Left forelimb (tissue), 1 donor: ENCODE results near the gene ZNF333.

ENCODE experiments used
- DNase-seq: peaks from one replicate; pipeline ENCODE4 v3.0.0-alpha.2; 2018; ENCODE audit warnings: low spot score

The ZNF333 gene

DNA sequence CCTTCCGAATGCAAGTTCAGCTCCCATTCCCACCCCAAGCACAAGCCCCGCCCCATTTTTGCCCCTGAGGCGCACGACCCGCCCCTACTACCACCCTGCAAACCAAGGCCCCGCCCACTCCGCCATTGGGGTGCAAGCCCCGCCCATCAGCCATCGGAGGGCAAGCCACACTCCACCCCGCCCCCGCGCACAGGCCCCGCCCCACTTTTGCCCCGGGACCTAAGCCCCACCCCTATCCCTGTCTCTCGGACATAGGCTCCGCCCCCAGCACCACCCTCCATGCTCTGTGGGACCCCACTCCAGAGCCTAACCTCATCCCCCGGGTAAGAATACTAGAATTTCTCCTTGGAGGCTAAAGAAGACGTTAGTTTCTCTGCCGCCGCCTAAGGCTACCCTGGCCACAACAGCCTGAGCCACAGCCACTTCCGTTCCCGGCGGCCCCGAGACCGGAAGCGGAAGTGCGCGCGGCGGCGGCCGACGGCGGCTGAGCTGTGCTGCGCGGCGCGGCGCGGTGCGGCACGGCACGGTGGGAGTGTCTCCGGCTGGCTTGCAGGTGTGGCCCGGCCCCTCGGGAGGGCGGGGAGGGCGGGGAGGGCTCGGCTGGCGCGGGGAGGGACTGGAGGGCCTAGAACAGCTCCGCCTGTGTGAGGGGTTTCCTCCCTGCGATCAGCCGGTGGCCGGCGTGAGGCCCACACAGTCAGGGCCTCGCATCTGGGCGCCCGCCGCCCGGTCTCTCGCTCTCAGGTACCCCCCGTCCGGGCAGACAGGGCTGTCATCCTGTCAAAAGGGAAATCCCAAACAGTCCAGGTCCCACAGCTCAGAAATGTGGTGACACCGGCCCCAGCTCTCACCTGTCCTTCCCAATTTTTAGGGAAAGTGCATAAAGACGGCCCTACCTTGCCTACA lies at the start of gene ZNF333:
ZNF333 (plus strand) TSS at position 451 of the 906 bp plus-strand sequence. CDS start 3,444 bp downstream, outside the sequence.
- DNase-seq, result peak; percentile 95

DNA sequence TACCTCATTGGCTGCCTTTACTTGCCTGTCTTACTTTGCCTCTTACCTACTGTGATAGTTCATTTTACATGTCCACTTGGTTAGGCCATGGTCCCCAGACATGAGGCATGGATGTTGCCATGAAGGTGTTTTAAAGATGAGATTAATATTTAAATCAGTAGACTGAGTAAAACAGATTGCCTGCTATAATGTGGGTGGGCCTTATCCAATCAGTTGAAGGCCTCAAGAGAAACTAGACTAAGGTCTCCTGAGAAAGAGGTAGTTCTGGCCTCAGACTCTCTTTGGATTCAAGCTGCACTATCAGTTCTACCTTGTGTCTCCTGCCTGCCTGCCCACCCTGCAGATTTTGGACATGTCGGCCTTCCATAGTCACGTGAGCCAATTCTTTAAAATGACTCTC lies 41.3 kb upstream of the ZNF333 start:
- DNase-seq, result no peak

DNA sequence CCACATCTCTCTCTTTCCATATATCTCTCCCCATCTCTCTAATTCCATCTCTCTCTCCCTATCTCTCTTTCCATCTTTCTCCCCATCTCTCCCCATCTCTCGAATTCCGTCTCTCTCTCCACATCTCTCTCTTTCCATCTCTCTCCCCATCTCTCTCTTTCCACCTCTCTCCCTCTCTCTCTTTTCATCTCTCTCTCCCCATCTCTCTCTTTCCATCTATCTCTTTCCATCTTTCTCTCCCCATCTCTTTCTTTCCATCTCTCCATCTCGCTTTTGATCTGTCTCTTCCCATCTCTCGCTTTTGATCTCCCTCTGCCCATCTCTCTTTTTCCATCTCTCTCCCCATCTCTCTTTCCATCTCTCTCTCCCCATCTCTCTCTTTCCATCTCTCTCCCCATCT lies 40.8 kb upstream of the ZNF333 start:
- DNase-seq, result no peak

DNA sequence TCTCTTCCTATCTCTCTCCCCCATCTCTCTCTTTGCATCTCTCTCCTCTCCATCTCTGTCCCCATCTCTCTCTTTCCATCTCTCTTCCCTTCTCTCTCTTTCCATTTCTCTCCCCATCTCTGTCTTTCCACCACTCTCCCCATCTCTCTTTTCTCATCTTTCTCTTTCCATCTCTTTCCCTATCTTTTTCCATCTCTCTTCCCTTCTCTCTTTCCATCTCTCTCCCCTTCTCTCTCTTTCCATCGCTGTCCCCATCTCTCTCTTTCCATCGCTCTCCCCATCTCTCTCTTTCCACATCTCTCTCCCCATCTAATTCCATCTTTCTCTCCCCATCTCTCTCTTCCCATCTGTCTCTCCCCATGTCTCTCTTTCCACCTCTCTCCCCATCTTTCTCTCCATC lies 39.7 kb upstream of the ZNF333 start:
- no peak for DNase-seq

DNA sequence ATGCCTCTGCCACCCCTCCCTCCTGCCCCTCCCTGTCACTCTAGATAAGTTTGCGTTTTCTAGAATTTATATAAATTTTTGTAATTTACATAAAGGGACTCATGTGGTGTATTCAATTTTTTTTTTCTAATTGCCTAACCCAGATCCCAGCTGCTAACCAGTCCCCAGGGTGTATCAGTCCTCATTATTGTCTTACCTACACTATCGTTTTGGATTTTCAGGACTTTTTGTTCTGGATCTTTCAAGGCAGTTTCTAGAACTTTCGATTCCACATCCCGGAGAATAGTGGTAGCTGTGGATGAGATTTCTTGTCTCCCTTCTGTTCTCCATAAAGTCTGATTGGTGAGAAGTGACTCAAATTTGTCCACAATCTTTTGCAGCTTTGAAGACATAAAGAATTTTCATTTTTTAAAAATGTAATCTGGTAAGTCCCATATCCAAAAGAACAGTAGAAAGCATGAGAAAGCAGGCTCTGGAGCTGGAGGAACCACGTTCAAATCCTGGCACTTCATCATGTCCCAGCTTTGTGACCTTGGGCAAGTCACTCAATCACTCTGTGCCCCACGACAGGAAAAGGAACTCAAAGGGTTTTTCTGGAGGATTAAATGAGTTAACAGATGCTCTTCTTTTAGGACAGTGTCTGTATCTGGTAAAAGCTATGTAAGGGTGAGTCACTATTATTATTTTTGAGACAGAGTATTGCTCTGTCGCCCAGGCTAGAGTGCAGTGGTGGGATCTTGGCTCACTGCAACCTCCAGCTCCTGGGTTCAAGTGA lies 34.9 kb upstream of the ZNF333 start:
- DNase-seq, result no peak

DNA sequence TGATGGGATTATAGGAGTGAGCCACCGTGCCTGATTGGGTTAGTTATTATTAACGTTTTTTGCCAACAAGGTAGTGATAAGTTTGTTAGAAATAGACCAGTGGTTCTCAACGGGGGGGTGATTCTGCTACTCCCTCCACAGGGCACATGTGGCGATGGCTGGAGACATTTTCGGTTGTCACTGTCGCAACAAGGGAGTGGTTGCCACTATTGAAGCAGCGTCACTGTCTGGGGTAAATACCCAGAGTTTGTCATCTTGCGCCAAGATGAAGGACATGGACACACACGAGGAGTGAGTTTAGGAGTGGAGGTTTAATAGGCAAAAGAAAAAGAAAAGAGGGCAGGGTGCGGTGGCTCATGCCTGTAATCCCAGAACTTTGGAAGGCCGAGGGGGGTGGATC lies 34.1 kb upstream of the ZNF333 start:
- no peak for DNase-seq

DNA sequence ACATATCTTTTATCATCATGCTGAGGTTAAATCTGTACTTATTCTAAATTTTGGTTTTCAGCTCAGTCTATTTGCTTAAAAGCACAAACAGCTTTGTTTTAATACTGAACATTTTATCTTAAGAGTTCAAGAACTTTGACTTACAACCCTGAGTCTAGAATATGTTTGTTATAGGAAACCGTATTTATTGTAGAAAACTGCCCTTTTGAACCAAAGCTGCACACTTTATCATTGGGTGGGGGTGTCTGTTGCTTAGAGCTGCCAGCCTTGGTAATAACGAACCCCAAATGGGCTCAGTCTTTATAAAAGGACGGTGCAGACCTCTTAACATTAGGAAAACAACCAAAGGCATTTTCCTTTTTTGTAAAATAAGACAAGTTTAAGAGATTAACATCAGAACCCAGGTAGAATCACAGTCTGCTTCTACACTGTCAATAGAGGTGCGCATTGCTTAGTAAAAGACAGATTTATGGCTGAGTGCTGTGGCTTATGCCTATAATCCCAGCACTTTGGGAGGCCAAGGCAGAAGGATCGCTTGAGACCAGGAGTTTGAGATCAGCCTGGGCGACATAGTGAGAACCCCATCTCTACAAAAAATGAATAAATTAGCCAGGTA lies 29.9 kb upstream of the ZNF333 start:
- no peak for DNase-seq

DNA sequence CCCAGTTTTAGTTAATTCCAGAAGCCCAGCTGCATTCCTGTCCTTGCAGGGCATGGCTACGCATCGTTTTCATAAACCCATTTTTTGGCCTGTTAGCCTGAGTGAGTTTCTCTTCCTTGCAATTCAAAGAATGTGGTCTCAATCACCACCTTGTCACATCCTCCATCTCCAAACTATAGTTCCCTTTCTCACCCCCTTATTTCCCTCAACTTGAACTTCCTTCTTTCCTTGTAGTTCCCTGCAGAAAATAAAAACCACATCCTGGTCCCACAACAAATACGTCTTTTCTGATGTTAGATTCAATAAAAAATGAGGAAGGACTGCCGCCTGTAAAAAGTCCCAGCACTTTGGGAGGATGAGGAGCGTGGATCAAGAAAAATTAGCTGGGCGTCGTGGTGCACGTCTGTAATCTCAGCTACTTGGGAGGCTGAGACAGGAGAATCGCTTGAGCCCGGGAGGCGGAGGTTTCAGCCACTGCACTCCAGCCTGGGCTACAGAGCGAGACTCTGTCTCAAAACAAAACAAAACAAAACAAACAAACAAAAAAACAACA lies 28.4 kb upstream of the ZNF333 start:
- DNase-seq, result no peak

DNA sequence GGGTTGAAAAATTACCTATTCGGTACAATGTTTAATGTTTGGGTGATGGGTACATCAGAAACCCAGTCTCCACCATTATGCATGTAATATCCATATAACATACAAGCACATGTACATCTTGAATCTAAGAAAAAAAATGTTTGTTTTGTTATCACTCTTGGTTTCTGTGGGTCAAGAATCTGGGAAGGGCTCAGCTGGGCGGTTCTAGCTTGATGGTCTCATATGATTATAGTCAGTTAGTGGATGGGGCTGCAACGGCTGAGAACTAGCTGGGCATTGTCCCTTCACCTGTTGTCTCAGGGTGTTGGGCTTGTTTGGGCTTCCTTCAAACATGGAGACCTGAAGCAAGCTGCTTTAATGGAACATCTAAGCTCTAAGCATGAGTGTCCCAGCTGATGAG lies 19.9 kb upstream of the ZNF333 start:
- DNase-seq, result no peak

DNA sequence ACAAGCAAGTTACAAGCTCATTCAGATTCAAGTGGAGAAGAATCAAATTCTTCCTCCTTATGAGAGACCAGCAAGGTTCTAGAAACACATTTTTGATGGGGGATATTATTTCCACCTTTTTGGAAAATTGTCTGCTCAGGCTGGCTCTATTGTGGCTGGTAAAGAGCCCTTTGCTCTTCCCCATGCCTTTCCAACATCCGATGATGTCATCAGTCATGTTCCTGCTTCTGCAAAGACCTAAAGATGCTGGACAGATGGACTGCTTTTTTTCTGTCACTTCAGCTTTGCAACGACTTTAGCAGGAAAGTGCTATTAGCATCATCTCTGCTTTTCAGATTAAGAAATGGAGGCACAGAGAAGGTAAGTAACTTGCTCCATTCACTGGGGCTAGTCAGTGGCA lies 19.4 kb upstream of the ZNF333 start:
- no peak for DNase-seq

DNA sequence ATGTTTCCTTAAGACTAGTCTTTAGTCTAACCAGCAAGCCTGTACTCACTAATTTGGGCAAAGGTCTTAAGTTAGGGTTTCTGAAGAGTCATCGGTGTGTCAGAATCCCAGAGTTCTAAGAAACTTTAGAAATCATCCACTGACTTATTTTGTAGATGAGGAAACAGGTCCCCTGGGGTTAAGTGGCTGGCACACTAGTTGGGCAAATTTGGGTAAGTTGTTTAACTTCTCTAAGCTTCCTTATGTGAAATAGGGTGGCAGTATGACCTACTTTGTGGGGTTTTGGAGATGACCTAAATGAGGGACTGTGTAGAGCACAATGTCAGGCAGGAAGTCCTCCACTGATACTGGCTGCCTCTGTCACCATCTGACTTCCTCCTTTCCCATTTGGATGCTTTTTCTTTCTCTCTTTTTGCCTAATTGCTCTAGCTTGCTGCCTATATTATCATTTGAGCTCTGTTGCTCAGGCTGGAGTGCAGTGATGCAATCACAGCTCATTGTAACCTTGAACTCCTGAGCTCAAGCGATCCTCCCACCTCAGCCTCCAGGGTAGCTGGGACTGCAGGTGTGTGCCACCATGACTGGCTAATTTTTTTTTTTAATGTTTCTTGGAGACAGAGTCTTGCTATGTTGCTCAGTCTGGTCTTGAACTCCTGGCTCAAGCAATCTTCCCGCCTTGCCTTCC lies 17.5 kb upstream of the ZNF333 start:
- no peak for DNase-seq

DNA sequence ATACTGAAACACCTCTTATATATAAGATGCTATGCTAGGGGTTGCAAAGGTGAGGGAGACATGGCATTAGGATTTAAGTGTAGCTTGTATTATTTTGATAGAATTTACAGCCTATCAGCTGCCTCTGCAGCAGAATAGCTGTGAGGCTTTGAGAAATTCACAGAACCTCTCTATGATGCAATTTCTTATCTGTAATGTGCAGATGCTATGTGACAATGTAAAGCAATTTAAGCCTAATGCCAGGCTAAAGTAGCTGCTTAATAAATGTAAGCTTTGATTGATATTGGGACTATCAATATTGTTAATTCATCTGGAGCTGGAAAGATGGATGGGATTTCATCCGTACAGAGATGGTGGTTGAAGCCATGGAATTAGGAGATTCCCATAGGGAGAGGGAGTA lies 16.8 kb upstream of the ZNF333 start:
- DNase-seq, result no peak

DNA sequence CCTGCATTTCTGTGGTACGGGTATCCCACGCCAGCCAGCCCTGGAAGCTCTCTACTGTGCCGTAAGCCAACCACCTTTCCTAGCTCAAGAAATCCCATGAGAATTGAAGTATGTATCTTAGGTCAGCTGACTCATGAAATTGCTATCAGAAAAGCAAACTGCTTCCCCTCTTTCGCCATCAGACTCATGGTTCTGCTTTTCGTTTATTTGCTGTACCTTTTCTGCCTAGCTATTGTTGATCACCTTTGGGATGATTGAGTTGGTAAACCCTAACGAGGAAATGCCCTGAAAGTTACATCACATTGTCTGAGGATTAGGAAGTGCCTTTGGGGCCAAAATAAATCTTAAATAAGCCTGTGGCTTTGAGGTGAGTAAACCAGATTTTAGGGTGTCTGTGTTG lies 15.1 kb upstream of the ZNF333 start, which contains the start of gene ADGRE3:
ADGRE3 (minus strand) TSS at position 81 of the 400 bp plus-strand sequence; CDS start at position 7, 74 bp downstream.
- DNase-seq, result no peak

DNA sequence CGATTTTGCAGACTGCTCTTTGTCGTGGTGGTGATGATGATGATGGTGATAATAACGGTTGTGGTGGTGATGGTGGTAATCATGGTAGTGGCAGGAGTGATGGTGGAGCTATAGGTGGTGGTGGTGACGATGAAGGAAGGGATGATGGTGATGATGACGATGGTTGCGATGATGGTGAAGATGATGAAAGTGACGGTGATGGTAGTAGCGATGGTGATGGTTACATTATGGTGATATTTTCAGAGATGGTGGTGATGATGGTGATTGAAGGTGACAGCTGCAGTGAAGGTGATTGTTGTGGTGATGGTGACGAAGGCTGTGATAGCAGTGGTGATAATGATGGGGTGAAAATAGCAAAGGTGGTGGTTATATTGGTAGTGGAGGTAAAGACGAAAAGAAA lies 13.1 kb upstream of the ZNF333 start:
- no peak for DNase-seq

DNA sequence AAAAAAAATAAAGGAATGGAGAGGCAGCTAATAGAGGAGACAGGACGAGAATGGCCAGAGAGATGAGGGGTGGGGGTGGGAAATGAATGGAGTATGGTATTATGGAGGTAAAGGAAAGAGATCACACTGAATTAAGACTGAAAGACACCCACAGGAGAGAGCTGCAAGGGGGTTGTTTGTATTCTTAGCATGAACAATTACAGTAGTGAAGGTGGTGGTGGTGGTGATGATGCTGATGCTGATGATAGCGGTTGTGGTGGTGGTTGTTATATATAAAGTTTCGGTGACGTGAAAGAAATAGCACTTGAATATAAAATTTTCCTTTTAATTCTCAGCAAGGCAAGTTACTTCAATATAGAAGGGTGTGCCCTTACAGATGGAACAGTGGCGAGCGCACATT lies 12.4 kb upstream of the ZNF333 start:
- DNase-seq, result no peak

DNA sequence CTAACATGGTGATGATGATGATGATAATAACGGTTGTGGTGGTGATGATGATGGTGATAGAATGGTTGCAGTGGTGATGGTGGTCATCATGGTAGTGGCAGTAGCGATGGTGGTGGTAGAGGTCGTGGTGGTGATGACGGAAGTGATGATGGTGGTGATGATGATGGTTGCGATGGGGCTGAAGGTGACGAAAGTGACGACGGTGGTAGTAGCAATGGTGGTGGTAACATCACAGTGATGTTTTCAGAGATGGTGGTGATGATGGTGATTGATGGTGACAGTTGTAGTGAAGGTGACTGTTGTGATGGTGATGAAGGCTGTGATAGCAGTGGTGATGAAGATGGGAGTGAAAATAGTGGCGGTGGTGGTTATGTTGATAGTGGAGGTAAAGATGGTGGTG lies 11.6 kb upstream of the ZNF333 start:
- no peak for DNase-seq

DNA sequence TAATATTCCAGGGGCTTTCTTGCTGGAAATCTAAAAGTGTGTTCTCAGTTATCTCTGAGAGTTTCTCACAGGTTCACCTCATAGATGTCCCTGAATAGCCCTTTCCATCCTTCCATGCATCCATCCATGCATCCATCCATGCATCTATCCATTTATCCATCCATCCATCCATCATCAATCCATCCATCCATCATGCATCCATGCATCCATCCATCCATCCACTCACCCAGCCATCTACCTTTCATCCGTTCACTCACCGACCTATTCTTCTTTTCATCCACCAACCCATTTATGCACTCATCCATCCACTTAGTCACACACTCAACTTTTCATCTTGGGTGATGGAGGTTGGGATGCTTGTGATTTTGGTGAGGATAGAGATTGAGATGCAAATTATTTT lies 7.8 kb upstream of the ZNF333 start:
- DNase-seq, result no peak

DNA sequence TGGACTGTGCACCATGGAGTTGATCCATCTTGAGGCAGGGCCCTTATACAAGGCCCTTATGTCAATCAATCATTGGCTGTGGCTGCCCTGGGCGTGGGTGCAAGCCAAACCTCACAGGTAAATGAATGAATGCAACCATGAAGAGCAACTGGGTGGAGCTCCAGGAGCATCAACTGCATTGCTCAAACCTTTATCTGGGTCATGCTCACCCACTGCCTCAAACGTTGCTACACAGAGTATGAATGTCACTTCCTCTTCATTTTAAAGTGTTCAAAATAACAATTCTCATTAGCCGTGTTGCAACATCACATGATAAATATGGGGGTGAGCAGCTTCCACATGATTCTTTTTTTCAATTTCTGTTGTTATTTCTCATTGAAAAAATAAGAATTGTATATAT lies 6.4 kb upstream of the ZNF333 start:
- no peak for DNase-seq

DNA sequence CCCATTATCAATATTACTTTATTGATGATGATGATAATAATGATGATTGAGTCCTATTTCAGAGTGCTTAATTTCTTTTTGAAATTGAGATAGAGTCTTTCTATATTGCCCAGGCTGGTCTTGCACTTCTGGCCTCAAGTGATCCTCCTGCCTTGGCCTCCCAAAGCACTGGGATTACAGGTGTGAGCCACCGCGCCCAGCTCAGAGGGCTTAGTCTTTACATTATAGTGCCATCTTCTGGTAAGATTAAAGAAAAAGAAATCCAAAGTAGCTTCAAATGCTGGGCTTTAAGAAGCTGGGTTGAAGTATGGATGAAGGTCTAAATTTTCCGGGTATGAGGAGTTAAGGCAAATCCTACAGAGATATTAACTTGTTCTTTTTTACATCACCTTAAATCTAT lies 3.4 kb upstream of the ZNF333 start:
- no peak for DNase-seq

DNA sequence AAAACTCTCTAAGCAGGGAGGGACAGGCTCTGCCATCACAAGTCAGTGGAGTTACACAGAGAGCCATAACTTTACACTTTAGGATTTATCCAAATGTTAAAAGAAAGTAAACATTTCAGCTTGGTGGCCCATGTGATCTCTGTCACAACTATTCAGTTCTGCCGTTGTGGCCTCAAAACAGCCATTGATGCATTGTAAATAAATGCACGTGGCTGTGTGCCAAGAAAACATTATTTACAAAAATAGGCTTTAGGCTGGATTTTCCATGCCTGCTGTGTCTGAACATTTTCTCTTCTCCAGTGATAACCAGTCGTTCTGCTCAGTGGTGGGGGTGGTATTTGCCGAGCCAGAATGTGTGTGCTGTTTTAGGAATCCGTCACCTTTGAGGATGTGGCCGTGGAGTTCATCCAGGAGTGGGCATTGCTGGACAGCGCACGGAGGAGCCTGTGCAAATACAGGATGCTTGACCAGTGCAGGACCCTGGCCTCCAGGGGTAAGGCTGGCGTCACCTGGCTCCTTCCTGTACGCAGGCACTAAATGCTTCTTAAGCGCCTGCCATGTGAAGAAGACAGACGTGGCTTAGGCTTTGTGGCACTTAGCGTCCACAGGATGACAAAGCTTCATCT lies 4.9 kb downstream of the ZNF333 start:
- DNase-seq, result peak; percentile 33

DNA sequence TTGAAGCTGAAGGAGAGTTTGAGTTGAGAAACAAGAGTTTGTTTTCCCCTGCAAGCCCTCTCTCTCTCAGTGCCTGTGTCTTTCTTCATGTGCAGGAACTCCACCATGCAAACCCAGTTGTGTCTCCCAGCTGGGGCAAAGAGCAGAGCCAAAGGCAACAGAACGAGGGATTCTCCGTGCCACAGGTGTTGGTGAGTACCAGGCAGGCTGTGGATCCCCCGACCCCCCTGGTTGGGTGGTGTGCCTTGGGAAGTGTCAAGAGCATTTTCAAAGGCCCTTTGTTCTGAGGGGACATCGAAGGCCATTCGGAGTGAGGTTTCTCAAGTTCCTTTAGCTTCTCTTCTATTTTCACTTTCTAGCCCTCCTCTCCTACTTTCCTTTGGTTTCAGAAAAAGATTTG lies 5.6 kb downstream of the ZNF333 start:
- no peak for DNase-seq
